Hematopoietic multipotent progenitor cell treated with erythropoietin and hydrocortisone succinate and interleukin-3 and kit ligand, for 15 days (in vitro differentiated cells): ENCODE measurements around the gene LGALS7B.
"Not testable (repeated sequence)": the region's sequence is repeated elsewhere in the genome, so short reads cannot be mapped to it uniquely, and the experiment has no call there.

Experiments used
- DNase-seq: peaks from one replicate; pipeline ENCODE4 v3.0.0-alpha.2; 2015; ENCODE audit warnings: low spot score

The LGALS7B gene

GRCh38 chr19:38796154-38796553 is 7.2 kb downstream of the LGALS7B start:
- no peak for DNase-seq

- not testable (repeated sequence) for DNase-seq
Observed at GRCh38 chr19:38797781-38798180, 8.8 kb downstream of the LGALS7B start.

GRCh38 chr19:38799104-38799503 is 10.1 kb downstream of the LGALS7B start:
- no peak for DNase-seq

DNA sequence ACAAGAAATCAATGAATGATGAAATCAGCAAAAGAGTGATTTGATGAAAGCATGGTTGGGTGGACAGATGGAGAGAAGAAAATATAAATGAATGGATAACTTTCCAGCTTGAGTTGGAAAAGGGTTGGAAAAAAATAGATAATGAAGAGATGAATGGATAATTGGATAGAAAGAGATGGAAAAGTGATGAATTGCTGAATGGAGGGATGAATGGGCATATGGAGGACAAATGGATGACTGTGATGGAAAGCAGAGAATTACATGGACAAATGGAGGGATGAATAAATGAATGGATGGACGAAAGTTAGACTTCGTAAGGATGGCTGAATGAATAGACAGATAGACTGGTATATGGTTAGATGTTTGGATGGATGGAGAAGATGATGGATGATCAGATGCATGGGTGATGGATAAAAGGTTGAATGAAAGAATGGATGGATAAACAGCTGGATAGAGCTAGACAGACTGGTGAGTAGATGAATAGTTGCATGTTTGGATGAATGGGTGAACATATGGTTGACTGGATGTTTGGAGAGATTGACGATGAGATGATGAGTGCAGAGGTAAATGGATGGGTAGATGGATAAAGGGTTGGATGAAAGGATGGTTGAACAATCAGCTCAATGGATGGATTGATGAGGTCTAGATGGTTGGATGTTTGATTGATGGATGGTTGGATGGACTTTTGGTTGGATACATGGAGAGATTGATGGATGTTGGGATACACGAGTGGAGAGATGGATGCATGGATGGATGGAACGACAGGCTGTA is 11.8 kb downstream of the LGALS7B start:
- no peak for DNase-seq

- no peak for DNase-seq
Observed at GRCh38 chr19:38801359-38802095, 12.5 kb downstream of the LGALS7B start.

GRCh38 chr19:38803543-38803942 is 14.5 kb downstream of the LGALS7B start:
- no peak for DNase-seq

DNA sequence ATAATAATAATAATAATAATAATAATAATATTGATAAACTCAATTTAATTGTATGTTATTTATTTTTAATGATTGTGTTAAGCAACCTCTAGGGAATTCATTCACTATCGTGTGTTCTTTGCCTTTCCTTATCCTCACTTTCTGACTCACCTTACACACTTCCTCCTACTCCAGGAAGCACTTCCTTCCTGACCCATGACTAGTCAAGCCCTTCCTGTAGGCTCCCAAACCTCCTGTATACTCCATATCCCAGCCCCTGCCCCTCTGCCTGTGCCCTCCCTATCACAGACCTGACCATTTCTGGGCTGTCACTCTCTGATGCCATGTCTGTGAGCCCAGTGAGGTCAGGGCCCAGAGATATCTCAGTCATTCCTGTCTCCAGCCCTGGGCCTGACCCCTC is 16.2 kb downstream of the LGALS7B start:
- no peak for DNase-seq

GRCh38 chr19:38806371-38806770 is 17.4 kb downstream of the LGALS7B start:
- no peak for DNase-seq

DNA sequence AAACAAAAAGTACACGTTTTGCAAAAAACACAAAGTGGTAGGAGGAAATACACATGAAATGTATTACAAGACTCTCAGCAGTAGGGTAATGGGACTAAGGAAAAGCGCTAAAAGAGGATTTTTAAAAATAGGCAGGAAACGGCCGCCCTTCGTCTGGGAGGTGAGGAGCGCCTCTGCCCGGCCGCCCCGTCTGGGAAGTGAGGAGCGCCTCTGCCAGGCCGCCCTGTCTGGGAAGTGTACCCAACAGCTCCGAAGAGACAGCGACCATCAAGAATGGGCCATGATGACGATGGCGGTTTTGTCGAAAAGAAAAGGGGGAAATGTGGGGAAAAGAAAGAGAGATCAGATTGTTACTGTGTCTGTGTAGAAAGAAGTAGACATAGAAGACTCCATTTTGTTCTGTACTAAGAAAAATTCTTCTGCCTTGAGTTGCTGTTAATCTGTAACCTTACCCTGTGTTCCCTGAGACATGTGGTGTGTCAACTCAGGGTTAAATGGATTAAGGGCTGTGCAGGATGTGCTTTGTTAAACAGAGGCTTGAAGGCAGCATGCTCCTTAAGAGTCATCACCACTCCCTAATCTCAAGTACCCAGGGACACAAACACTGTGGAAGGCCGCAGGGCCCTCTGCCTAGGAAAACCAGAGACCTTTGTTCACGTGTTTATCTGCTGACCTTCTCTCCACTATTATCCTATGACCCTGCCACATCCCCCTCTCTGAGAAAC is 18.5 kb downstream of the LGALS7B start:
- not testable (repeated sequence) for DNase-seq

DNA sequence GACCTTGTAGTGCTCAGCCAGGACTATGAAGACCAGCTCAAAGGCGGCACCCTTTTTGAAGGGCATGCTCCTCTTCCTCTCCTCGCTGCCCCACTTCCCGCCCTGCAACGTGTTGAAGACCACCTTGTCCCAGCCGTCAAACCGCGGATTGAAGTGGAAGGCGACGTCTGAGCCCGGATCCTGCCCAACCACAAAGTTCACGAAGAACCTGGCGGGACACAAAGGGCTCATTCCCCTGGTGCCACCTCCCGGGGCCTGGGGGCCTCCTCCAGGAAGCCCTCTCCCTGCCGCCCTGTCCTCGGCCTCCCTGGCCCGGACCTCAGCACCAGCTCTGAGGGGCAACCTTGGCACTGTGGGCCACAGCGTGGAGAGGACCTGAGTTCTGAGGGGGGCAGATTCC is 19.7 kb downstream of the LGALS7B start:
- no peak for DNase-seq

DNA sequence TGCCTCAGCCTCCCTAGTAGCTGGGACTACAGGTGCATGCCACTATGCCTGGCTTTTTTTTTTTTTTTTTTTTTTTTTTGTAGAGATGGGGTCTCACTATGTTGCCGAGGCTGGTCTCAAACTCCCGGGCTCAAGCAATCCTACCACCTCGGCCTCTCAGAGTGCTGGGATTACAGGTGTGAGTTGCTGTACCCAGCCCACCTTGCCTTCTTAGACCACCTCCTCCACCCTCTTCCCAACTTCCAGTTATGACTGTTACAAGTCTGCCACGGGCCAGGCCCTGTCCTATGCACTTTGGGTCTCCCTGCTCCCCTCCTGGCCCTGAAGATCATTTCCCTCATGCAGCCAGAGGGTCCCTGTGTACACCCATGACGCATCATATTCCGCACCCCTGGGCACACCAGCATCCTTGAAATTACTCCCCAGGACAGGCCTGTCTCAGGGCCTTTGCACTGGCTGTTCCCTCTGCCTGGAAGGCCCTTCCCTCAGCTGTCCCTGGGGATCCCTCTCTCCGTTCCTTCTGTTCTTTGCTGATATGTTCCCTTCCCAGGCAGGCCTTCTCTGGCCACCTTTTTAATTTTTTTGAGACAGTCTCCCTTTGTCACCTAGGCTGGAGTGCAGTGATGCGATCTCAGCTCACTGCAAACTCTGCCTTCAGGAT is 20.7 kb downstream of the LGALS7B start:
- no peak for DNase-seq

DNA sequence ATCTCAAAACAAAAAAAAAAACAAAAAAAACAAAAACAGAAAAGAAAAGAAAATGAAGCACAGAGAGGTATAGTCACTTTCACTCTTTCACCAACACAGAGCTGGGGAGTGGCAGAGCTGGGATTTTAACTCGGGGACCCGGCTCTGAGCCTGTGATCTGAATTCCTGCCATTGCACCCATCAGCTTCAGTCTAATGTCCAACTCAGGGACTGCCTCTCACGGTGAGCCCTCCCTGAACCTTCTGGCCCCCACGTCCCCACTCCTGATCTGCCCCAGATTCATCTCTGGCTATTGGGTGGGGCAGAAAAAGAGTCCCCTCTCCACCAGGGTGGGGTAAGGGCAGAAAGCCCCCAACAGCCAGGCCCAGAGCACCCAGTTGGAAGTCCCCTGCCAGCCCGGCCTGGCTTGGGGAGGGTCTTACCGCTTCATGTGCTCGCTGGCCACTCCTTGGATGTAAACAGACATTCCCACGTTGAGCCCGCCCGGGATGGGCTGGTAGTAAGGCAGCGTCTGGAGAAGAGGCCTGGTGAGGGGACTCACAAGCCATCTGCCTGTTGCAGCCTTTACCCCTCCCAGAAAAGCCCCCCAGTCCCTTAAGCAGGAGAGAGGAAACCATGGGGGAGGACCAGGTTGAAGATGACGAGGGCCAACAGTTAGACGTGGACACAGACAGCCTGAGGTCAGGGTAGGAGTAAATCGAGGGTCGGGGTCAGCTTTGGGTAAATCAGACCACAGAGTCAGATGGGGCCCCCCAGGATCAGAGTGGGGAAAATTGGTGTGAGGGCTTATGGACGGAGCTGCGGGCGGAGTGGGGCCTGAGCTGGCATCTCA is 23.2 kb downstream of the LGALS7B start:
- DNase-seq: no peak

DNA sequence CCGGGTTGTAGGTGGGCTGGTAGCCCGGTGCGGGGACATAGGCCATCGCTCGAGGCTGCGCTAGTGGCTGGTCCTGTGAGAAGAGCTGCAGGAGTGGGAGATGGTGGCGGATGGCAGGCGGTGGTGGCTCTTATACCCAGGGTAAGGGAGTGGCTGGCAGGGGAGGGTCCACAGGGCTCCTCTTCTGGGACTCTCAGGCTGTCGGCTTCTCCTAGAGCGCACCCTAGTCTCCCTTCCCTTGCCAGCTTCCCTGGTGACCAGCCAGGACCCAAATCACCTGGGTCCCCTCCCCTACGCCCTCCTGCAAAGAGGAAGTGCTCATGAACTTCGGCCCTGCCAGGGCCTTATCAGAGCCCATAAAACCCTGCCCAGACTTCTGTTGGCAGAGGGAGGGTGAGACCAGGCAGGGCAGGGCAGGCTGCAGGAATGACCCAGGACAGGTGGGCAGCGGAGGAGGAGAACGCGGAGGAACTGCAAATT is 23.9 kb downstream of the LGALS7B start, which contains the start of gene LGALS4:
LGALS4 (minus strand) TSS at position 105 of the 480 bp plus-strand sequence; CDS start at position 46, 59 bp downstream.
- DNase-seq: no peak

DNA sequence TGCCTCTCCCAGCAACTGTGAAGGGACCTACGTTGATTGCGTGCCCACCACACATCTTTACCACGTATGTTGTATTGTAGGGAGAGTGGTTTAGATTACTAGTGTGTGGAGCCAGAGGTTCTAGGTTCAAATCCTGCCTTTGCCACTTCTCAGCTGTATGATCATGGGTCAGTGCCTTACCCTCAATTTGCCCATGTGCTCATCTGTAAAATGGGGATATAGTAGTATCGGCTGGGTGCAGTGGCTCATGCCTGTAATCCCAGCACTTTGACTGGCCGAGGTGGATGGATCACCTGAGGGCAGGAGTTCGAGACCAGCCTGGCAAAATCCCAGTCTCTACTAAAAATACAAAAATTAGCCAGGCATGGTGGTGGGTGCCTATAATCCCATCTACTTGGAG is 24.3 kb downstream of the LGALS7B start:
- DNase-seq: no peak

GRCh38 chr19:38813932-38814331 is 24.9 kb downstream of the LGALS7B start:
- not testable (repeated sequence) for DNase-seq

- no peak for DNase-seq
Observed at GRCh38 chr19:38815059-38816001, 26.3 kb downstream of the LGALS7B start.

GRCh38 chr19:38816131-38816750 is 27.2 kb downstream of the LGALS7B start:
- no peak for DNase-seq

GRCh38 chr19:38817081-38817480 is 28.1 kb downstream of the LGALS7B start:
- no peak for DNase-seq

DNA sequence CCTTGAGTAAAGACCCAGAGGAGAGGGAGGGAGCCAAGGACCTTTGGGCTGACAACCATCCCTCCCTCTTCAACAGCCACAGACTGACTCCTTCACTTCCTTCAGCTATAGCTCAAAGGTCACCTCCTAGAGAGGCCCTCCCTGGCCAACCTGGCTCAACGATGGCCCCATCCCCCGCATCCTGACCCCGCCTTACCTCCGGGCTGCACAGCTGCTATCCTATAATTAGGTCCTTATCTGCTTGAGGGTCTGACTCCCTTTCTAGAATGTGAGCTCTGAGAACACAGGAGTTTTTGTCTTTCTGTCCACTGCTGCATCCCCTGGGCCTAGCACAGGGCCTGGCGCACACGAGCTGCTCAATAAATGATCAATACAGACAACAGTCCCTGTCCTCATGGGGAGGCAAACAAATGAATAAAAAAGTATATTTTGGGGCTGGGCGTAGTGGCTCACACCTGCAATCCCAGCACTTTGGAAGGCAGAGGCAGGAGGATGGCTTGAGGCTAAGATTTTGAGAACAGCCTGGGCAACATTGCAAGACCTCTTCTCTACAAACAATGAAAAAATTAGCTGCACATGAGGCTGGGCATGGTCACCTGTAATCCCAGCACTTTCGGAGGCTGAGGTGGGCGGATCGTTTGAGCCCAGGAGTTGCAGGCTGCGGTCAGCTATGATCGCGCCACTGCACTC is 30.4 kb downstream of the LGALS7B start:
- no peak for DNase-seq
